SJCRH30 (cell line): Measurements from ENCODE around the gene CARF. TPM values are rescaled to one million over a fixed set of nuclear protein-coding genes. Genes with fewer than 3 reads are reported as not detected.
A peak's percentile ranks its signal among the peaks of the same experiment; 100 is the strongest.
"Not testable (repeated sequence)": the region's sequence is repeated elsewhere in the genome, so short reads cannot be mapped to it uniquely, and the experiment has no call there.

Source experiments
- DNase-seq, 2 experiments: peaks; one replicate each; pipeline ENCODE4 v3.0.0-alpha.2; 2015 to 2020
- H3K27ac ChIP-seq: fragments of 250-450 bp; sonication (Bioruptor Pico); 2 replicates; pipeline ENCODE4 v1.5.1; 2020; ENCODE audit warnings: mild to moderate bottlenecking, moderate library complexity
- H3K27me3 ChIP-seq: fragments of 250-450 bp; sonication (Bioruptor Pico); 2 replicates; pipeline ENCODE4 v1.5.1; 2020; ENCODE audit warnings: mild to moderate bottlenecking, moderate library complexity
- H3K36me3 ChIP-seq: fragments of 250-450 bp; sonication (Bioruptor Pico); 2 replicates; pipeline ENCODE4 v1.5.1; 2020; ENCODE audit warnings: mild to moderate bottlenecking, moderate library complexity
- H3K4me1 ChIP-seq: fragments of 250-450 bp; sonication (Bioruptor Pico); 2 replicates; pipeline ENCODE4 v1.5.1; 2020; ENCODE audit warnings: mild to moderate bottlenecking, moderate library complexity
- H3K4me3 ChIP-seq: fragments of 250-450 bp; sonication (Bioruptor Pico); 2 replicates; pipeline ENCODE4 v1.5.1; 2020; ENCODE audit warnings: mild to moderate bottlenecking, moderate library complexity
- H3K9me3 ChIP-seq: fragments of 250-450 bp; sonication (Bioruptor Pico); replicated peaks from 2 replicates; pipeline ENCODE4 v1.5.1; 2020; ENCODE audit warnings: mild to moderate bottlenecking, moderate library complexity
- total RNA-seq: library from RNA; depleted of rRNA; stranded (reverse); fragments of >200 nt; shearing (Covaris generic); gene quantifications from 2 replicates; pipeline ENCODE4 v1.2.3, GENCODE V29; 2014

The CARF gene
- total RNA-seq, 1 experiment from 2014 or later: 5.8 TPM

DNA sequence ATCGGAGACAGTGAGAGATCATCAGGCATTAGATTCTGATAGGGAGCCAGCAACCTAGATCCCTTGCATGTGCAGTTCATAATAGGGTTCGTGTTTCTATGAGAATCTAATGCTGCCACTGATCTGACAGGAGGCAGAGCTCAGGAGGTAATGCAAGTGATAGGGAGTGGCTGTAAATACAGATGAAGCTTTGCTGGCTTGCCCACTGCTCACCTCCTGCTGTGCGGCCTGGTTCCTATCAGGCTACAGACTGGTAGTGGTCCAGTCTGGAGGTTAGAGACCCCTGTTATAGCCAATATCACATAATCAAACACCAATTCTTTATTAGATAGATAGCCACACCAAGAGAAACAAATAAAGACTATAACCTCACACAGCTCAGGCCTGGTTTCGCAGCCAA is 51.6 kb downstream of the CARF start:
- no peaks in the 10 kb centered on the region for H3K27me3 ChIP-seq
- no peak for DNase-seq

DNA sequence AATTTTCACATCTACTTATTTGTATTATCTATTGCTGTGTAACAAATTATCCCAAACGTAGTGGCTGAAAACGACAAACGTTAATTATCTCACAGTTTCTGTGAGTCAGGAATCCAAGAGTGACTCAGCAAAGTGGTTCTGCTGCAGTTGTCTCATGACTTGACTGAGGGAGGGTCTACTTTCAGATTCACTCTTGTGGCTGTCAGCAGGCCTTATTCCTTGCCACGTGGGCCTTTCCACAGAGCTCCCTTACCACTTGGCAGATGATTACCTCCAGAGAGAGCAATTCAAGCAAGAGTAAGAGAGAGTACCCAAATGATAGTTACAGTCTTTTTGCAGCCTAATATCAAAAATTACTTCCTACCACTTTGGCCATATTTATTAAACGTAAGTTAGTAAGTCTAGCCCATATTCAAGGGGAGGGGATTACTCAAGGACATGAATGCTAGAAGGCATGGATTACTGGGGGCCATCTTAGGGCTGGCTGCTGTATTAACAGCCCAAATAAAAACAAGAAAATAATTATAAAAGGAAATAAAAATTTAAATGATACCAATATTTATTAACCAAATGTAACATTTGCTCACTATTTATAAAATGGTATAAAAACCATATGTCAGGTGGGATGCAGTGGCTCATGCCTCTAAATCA is 53.9 kb downstream of the CARF start:
- Histone ChIP-seq H3K27ac (no peak overlapping the region), H3K4me3 (no peak overlapping the region), H3K4me1 (no peaks in the 10 kb centered on the region), H3K9me3 (no peaks in the 10 kb centered on the region), H3K36me3 (no peaks in the 10 kb centered on the region), H3K27me3 (no peaks in the 10 kb centered on the region)
- DNase-seq: peak in 1 of 2 experiments; percentile 5

More for the DNA sequence above, 51.6 kb downstream of the CARF start:
- Histone ChIP-seq H3K4me3 (no peak overlapping the region), H3K36me3 (no peaks in the 10 kb centered on the region), H3K9me3 (no peaks in the 10 kb centered on the region), H3K27ac (no peak overlapping the region), H3K4me1 (no peaks in the 10 kb centered on the region)

DNA sequence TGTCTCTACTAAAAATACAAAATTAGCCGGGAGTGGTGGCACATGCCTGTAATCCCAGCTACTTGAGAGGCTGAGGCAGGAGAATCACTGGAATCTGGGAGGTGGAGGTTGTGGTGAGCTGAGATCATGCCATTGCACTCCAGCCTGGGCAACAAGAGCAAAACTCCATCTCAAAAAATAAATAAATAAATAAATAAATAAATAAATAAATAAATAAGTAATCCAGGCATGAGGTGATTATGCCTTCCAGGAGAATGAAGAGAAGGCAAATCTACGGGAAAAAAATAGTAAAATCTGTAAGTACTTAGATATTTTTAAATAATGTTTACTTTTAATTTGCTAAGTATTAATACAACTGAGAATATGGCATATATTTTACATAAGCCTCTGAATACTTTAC is 57.3 kb downstream of the CARF start:
- H3K4me1 ChIP-seq, H3K9me3 ChIP-seq, H3K27me3 ChIP-seq, DNase-seq, H3K36me3 ChIP-seq, H3K27ac ChIP-seq, H3K4me3 ChIP-seq: not testable (repeated sequence)

DNA sequence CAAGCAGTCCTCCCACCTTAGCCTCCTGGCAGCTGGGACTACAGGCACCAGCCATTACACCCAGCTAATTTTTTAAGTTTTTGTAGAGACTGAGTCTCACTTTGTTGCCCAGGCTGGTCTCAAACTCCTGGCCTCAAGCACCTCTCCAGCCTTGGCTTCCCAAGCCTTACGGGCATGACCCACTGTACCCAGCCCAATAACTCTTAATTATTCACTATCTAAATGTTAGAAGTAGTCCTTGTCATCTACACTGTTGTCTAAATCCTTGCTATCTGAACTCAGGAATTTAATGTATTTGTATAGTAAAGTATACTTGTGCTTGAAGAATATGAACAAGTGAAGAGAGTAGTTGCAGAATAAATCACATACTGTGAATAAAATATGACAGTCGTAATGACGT is 64.7 kb downstream of the CARF start:
- Histone ChIP-seq H3K27ac (no peak overlapping the region), H3K4me3 (no peak overlapping the region), H3K36me3 (no peaks in the 10 kb centered on the region), H3K4me1 (no peaks in the 10 kb centered on the region), H3K9me3 (no peaks in the 10 kb centered on the region), H3K27me3 (no peaks in the 10 kb centered on the region)
- no peak for DNase-seq

DNA sequence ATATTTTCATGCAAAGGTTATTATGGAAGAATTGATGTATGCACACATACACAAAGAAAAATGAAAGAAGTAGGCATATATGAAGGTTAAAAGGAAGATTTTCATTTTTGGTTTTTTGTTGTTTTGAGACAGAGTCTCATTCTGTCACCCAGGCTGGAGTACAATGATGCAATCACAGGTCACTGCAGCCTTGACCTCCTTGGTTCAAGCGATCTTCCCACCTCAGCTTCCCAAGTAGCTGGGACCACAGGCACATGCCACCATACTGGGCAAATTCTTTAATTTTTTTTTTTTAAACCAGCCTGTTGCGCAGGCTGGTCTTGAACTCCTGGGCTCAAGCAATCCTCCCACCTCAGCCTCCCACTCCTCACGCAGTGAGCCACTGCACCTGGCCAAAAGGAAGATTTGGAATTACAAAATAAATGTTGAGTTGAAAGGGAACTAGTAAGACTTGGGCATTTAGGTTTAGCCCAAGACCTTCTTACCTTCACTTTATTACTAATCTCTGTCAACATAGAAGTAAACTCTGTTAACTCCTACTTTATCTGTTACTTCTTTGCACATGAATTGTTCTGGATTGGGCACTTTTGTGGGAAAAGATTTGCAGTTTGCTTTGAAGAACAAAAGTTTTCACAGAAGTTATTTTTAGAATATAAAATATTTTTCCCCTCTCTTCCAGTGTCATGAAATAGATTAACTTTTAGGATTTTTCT is 70.9 kb downstream of the CARF start:
- H3K27ac ChIP-seq: no peak overlapping the region
- H3K9me3 ChIP-seq: no peaks in the 10 kb centered on the region
- no peaks in the 10 kb centered on the region for H3K27me3 ChIP-seq
- no peaks in the 10 kb centered on the region for H3K4me1 ChIP-seq
- DNase-seq: no peak
- no peak overlapping the region for H3K4me3 ChIP-seq
- no peaks in the 10 kb centered on the region for H3K36me3 ChIP-seq

DNA sequence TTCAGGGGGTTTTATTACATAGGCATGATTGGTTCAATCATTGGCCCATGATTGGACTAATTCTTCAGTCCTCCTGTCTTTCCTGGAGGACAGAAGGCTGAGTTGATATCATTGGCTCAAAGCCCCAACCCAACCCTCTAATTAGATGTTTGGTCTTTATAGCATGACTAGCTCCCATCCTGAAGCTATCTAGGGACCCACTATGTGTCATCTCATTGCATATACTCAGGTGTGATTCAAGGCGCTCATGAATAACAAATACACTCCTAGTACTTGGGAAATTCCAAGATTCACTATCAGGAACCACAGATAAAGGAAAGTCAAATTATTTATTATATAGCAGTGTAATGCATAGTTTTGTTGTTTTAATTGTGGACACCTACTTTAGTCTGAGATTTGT is 77.7 kb downstream of the CARF start:
- no peaks in the 10 kb centered on the region for H3K4me1 ChIP-seq

DNA sequence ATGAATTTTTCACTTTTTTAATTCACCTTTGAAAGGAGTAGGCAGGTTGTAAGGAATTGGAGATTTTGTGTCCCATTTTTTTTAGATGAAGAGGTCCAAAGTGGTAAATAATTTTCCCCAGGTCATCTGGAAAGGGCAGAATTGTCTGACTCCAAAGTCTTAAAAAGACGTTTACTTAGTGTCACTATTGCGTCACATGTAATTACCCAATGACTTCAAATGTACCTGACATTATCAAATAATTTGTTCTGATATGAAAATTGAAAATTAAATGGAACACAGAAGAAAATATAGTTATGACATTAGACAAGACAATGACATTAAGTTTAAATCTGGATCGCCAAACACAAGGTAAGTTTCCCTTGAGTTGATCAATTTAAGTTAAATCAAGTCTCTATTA is 78.4 kb downstream of the CARF start:
- no peak for DNase-seq
- Histone ChIP-seq H3K27me3 (no peaks in the 10 kb centered on the region), H3K4me3 (no peak overlapping the region), H3K4me1 (no peaks in the 10 kb centered on the region), H3K9me3 (0 out of 2 replicates have a peak, but pooled peaks cover 2% of the 10 kb centered on the region), H3K27ac (no peak overlapping the region), H3K36me3 (no peaks in the 10 kb centered on the region)

More for the DNA sequence above, 77.7 kb downstream of the CARF start:
- no peak for DNase-seq
- H3K36me3 ChIP-seq: no peaks in the 10 kb centered on the region
- no peak overlapping the region for H3K27ac ChIP-seq
- H3K27me3 ChIP-seq: no peaks in the 10 kb centered on the region
- H3K4me3 ChIP-seq: no peak overlapping the region
- 0 out of 2 replicates have a peak, but pooled peaks cover 2% of the 10 kb centered on the region for H3K9me3 ChIP-seq

DNA sequence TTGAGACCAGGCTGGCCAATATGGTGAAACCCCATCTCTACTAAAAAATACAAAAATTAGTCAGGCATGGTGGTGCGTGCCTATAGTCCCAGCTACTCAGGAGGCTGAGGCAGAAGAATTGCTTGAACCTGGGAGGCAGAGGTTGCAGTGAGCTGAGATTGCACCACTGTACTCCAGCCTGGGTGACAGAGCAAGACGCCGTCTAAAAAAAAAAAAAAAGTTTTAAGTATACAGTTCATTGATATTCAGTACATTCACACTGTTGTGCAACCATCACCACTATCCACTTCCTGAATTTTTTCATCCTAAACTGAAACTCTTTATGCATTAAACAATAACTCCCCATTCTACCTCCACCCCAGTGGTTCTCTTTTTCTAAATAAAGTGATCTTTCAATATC is 85.0 kb downstream of the CARF start:
- not testable (repeated sequence) for DNase-seq, H3K36me3 ChIP-seq, H3K27ac ChIP-seq, H3K4me3 ChIP-seq, H3K4me1 ChIP-seq, H3K27me3 ChIP-seq, H3K9me3 ChIP-seq

DNA sequence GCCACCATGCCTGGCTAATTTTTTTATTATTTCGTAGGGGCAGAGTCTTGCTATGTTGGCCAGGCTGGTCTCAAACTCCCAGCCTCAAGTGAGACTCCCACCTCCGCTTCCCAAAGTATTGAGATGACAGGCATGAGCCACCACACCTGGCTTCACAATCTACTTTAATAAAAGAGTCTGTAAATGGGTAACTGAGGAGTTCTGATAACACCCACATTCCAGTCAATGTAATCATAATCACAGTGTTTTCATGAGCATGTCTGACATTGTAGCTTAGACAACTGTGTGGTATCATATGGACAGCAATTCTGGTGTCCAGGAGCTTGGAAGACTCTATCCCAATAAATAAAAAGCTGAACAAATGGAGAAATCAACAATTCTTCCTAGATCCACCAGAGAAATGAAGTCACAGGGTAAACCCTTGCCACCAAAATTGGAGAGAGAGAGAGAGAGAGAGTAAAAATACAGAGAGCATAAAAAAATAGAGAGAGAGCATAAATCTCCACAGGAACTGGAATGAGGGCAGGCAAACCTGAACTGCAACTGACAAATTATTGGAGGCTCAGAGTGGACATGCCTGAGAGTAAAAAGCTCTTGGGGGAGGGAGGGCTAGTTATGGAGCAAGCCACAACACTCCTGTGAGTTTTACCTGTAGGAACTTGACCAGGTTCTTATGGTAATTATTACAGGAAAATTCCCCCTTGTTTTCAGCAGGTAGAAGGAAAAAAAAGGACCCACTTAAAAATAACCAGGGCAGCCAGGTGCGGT is 90.2 kb downstream of the CARF start:
- H3K4me1 ChIP-seq: no peaks in the 10 kb centered on the region
- no peaks in the 10 kb centered on the region for H3K36me3 ChIP-seq
- no peak overlapping the region for H3K27ac ChIP-seq
- H3K9me3 ChIP-seq: no peaks in the 10 kb centered on the region
- H3K27me3 ChIP-seq: no peaks in the 10 kb centered on the region
- no peak for DNase-seq
- H3K4me3 ChIP-seq: no peak overlapping the region

DNA sequence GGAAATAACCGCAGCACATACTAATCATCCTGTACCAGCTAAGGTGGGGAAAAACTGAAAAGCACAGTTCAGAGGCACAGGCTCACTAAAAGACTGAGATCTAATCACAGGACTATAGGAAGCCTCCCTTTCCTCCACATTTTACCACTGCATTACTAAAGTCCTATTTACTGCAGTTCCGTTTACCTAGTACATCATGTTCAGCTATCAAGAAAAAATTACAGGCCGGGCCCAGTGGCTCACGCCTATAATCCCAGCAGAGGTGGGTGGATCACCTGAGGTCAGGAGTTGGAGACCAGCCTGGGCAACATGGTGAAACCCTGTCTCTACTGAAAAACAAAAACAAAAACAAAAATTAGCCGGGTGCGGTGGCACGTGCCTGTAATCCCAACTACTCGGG is 91.6 kb downstream of the CARF start:
- H3K4me1 ChIP-seq: no peaks in the 10 kb centered on the region

DNA sequence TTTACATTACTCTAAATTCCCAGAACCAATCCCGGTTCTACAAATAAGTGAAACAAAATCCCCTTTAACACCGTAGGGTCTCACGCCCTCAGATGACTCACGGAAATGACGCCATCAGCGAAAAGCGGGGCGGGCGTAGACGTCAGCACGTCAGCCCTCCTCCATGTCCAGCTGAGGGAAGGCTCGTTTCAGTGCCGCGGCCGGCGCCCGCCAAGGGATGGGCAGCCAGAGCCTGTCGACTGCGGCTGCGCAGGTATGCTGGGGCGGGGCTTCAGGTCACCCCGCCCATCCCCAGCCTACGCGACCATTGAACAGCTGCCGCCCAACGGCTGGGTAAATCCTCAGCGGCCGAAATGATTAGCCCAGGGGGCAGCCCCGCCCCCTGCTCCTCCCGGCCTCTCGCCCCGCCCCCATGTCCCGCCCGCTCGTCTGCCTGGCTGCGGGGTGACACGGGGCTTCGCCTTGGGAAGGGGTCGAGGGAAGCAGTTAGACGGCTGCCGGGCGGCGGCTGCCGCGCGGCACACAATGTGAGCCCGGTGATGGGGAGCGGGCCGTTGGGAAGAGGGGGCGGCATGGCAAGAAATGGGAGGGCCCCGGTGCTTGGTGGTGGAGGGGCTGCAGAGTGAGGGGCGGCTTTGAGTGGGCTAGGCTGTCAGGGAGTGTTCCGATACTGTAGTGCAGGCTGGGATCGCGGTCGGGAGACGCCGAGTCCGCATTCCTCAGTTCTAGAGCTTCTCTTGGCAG is 102.6 kb downstream of the CARF start, which contains the start of gene NBEAL1:
NBEAL1 (plus strand) TSS at position 420 of the 744 bp plus-strand sequence. CDS start 1,510 bp downstream, outside the sequence.
- DNase-seq: peak; percentile 98
- H3K4me1 ChIP-seq: peaks cover 10% of the 10 kb centered on the region
- H3K27me3 ChIP-seq: no peaks in the 10 kb centered on the region
- no peaks in the 10 kb centered on the region for H3K9me3 ChIP-seq
- H3K36me3 ChIP-seq: no peaks in the 10 kb centered on the region
- H3K4me3 ChIP-seq: peak within 1 kb of the TSS; percentile 95
- peak within 1 kb of the TSS; percentile 79 for H3K27ac ChIP-seq

More for the DNA sequence above, 91.6 kb downstream of the CARF start:
- no peak for DNase-seq
- H3K9me3 ChIP-seq: no peaks in the 10 kb centered on the region
- no peaks in the 10 kb centered on the region for H3K27me3 ChIP-seq
- H3K4me3 ChIP-seq: no peak overlapping the region
- H3K27ac ChIP-seq: no peak overlapping the region
- H3K36me3 ChIP-seq: no peaks in the 10 kb centered on the region

DNA sequence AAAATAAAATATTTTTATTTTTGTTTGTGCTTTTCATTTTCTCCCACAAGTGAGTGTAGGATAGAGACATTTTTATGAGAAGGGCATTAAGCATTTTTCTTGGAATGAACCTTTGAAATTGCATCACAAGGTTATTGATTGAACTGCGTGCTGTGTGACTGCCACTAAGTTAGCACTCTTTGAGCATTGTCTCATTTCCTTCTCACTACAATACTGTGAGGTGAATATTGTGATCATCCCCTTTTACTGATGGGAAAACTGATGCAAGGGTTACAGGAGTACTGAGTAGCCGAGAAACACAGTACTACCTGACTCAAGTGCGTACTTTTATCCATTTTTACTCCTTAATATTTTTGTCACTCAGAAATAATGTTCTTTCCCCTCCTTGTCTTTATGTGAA is 104.6 kb downstream of the CARF start:
- H3K27me3 ChIP-seq: no peaks in the 10 kb centered on the region
- H3K4me1 ChIP-seq: peaks cover 10% of the 10 kb centered on the region
- no peak for DNase-seq
- H3K9me3 ChIP-seq: no peaks in the 10 kb centered on the region
- H3K36me3 ChIP-seq: no peaks in the 10 kb centered on the region
- no peak overlapping the region for H3K4me3 ChIP-seq
- H3K27ac ChIP-seq: no peak overlapping the region

DNA sequence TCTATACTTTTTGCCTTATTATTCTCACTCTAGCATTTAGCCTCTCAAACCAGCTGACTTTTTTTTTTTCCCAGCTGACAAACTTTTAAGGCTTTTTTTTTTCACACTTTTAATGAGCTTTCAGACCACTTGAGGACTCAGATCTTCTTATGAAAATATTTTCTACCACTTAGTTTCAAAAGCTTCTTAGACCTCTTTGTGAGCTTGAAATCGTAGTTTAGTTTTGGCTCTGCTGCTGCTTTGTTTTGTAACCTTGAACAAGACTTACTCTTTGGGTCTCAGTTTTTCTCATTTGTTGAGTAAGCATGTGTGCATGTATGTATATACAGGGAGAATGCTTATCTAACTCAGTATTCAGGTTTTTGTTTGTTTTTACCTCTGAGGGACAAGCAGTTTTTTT is 106.1 kb downstream of the CARF start:
- Histone ChIP-seq H3K27ac (no peak overlapping the region), H3K27me3 (no peaks in the 10 kb centered on the region), H3K9me3 (no peaks in the 10 kb centered on the region), H3K36me3 (no peaks in the 10 kb centered on the region), H3K4me3 (no peak overlapping the region), H3K4me1 (peaks cover 10% of the 10 kb centered on the region)
- no peak for DNase-seq

DNA sequence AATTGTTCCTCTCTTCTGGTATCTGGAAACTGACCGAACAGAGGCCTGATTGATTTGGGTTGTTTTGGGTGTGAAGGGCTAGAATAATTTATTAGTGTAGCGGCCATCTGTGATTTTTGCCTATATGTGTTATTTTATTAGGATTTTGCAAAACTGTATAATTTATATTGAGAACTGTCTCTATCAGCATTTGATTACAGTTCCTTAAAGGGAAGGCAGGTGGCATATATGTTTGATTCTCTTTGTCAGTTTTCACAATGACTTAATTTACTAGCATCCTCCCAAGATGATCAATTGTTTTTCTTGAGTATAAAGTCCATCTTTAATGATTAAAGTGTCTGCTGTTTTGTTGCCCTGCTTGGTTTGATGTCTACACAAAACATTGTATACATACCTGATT is 107.1 kb downstream of the CARF start:
- peaks cover 10% of the 10 kb centered on the region for H3K4me1 ChIP-seq
- H3K4me3 ChIP-seq: no peak overlapping the region
- no peaks in the 10 kb centered on the region for H3K36me3 ChIP-seq
- DNase-seq: no peak
- H3K9me3 ChIP-seq: no peaks in the 10 kb centered on the region
- H3K27ac ChIP-seq: no peak overlapping the region
- H3K27me3 ChIP-seq: no peaks in the 10 kb centered on the region
